Left cardiac atrium (tissue), 4 donors: Measurements from ENCODE around the gene HIGD1A. TPM values are rescaled to one million over a fixed set of nuclear protein-coding genes. Genes with fewer than 3 reads are reported as not detected.
A peak's percentile ranks its signal among the peaks of the same experiment; 100 is the strongest.

Source experiments
- ATAC-seq, 2 donors: fragments of 200-7000 bp; cut with Tn5 transposase; one replicate each; pipeline ENCODE4 v1.9.1; 2020; ENCODE audit warnings: mild to moderate bottlenecking in 2 of 2, moderate library complexity in 2 of 2
- DNase-seq: peaks from one replicate; pipeline ENCODE4 v3.0.0-alpha.2; 2020
- intact Hi-C, 2 donors: fragments of 100-400 bp; cut with DNase I; formaldehyde crosslinking; loops; one replicate each; pipeline versions ENCODE4 v1.14.1 to v1.15.1; 2022 to 2023
- total RNA-seq, 2 donors: library from RNA; stranded (reverse); fragmentation: NEBNext Ultra II Directional; extraction: Animal tissue kit (Norgen Biotek cat#: 25700); gene quantifications; one replicate each; pipeline ENCODE4 v1.2.1, GENCODE V29; 2021
- donor health status: DM: no; HTN: yes; CAD: no.
- donor health status: DM: no; HTN: yes; CAD: no; lungs with severe emphysema.
- donor health status: DM: yes; HTN: yes; CAD: no.
- donor health status: Dilated cardiomyopathy.

Gene HIGD1A
- total RNA-seq, 2 donors from 2014 or later, result 200 to 270 TPM

DNA sequence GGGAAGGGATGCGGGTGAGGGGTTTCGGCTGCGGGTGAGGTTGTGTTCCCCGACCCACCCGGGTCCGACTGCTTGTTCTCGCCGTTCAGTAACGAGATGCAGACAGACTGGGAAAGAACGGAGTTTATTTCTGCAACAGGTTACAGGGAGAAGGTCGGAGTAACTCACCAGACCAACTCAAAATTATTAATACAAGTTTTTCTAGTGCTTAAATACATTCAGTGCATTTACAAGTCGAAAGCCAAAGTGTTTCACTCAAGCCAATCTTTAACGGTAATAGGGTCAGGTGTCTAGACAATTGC lies 492 bp upstream of the HIGD1A start:
- intact Hi-C loops, result no loop called here
- no peak for ATAC-seq
- no peak for DNase-seq

DNA sequence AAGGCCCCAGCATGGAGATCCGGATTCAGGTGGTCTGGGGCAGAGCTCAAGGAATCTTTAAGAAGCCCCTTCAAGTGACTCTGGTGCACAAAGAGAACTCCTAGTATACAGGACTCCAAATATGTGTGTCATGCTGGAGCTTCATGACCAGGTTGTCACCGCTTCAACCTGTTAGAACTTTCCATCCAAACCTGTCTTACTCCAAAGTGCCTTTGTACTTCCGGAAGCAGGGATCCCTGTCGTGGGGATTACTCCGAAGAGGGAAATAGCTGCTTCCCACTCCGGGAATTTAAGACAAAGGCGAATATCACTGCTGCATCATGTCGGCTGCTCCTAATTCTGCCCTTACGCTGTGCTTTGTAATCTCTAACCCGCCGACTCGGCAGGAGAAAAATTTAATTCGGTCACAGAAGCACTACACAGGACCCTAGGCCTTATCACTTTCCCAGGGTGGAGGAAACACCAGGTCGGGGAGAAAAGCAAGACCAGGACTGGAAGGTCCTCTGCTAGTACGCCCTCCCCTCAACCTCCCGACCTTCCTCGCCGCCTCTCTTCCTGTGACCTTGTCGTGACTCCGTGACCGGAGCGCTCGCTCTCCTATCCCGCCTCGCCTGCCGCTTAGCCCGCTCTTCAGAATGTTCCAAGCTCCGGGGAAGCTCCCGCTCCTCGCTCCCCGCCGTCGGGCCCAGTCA lies 730 bp downstream of the HIGD1A start:
- ATAC-seq, result peak; percentile 31 to 64
- peak; percentile 57 for DNase-seq
- intact Hi-C loops, result no loop called here

DNA sequence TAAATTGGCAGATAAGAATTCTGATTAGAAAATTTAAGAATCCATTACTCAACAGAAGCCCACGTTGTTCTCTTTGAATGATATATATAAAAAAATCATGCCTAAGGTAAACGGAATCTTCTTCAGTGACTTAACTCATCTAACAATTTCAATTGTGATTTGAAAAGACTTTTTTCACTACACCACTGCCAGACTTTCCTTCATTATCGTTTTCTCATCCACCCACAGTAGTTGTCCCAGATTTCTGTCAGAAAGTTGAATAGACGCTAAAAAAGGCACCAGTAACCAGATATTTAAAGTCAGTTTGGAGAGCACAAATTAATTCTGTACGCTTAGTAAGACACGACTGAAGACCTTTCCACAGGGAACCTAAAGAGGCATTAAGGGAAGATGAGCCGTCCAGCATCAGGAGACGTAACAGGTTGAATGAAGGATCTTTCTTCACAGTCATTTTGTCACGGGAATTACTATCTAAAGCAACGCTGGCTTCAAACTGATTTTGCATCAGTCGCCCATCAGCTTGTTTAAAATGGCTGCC lies 1.3 kb downstream of the HIGD1A start:
- intact Hi-C loops, result no loop called here
- no peak for ATAC-seq

DNA sequence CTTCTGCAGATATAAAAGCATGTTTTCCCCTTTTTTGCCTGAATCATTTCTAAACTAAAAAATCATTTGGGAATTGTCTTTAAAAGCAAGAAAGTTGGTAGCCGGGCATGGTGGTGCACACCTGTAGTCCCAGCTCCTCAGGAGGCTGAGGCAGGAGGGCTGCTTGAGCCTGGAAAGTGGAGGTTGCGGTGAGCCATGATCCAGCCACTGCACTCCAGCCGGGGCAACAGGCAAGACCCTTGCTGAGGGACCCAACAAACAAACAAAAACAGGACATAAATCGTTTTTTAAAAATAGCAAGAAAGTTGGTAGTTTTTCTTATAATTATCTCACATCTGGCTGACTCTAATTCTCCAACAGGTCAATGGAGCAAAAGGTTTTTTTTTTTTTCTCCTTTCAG lies 2.5 kb downstream of the HIGD1A start:
- DNase-seq (no peak), ATAC-seq (no peak)
- intact Hi-C loops, result no loop called here

More for the DNA sequence above, 1.3 kb downstream of the HIGD1A start:
- no peak for DNase-seq

DNA sequence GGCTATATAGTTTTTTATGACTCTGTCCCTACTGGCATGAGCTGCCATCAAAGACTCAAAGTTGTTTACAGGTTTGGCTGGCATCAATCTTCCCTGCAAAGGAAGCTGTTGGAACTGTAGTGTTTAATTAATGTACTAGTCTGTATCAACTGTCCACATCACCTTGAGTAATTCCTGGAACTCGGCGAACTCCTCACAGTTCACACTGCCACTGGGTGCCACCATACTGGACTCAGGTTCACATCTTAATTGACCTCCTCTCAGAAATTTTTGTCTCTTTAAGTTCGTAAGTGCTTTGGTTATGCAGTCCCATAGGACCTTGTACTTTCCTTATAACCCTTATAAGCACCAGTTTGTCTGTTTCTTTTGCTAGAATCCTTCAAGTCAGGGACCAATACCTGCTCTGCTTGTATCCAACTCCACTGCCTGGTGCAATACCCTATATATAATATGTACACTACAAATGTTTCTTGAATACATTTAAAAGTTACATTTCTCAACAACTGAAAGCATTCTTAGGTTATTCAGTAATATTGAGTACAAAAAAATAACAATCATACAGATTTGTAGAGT lies 3.2 kb downstream of the HIGD1A start:
- ATAC-seq, result no peak
- DNase-seq, result no peak
- intact Hi-C loops, result no loop called here

DNA sequence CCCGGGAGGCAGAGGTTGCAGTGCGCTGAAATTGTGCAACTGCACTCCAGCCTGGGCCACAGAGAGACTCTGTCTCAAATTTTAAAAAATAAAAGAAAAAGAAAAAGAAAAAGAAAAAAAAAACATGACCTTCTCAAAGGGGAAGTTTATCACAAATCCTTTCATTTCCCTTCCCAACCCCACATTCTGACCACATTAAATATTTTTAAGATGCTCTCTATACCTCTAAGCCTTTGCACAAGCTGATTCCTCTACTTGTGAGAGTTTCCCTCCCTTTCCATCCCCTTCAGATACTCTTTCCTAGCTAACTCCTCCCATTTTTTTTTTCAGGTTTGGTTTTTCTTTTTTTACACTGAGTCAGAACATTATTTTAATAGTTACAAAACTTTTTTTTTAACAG lies 4.0 kb downstream of the HIGD1A start:
- ATAC-seq (no peak), DNase-seq (no peak)
- intact Hi-C loops, result no loop called here

DNA sequence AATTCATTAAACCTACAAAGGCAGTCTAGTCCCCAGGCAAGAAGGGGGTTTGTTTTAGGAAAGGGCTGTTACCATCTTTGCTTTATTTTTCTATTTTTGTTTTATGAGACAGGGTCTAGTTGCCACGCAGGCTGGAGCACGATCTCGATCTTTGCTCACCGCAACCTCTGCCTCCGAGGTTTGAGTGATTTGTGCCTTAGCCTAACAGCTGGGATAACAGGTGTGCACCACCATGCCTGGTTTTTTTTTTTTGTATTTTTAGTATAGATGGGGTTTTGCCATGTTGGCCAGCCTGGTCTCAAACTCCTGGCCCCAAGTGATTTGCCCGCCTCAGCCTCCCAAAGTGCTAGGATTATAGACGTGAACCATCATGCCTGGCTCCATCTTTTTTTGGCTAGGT lies 4.9 kb downstream of the HIGD1A start:
- no peak for DNase-seq
- no peak for ATAC-seq
- intact Hi-C loops, result no loop called here

DNA sequence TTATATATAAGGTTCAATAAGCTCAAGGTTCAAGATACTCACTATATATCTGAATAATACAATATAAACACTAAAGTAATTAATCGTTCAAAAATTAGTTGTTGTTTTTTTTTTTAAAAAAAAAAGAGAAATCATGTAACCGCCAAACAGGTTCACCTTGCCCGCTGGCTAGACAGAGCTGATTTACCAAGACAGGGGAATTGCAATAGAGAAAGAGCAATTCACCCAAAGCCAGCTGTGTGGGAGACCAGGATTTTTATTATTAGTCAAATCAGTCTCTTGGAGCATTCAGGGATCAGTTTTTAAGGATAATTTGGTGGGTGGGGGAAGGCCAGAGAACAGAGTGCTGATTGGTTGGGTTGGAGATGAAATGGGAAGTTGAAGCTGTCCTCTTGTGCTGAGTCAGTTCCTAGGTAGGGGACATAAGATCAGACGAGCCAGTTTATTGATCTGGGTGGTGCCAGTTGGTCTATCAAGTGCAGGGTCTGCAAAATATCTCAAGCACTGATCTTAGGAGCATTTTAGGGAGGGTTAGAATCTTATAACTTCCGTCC lies 7.9 kb downstream of the HIGD1A start:
- intact Hi-C loops, result no loop called here
- DNase-seq, result no peak
- ATAC-seq, result no peak

DNA sequence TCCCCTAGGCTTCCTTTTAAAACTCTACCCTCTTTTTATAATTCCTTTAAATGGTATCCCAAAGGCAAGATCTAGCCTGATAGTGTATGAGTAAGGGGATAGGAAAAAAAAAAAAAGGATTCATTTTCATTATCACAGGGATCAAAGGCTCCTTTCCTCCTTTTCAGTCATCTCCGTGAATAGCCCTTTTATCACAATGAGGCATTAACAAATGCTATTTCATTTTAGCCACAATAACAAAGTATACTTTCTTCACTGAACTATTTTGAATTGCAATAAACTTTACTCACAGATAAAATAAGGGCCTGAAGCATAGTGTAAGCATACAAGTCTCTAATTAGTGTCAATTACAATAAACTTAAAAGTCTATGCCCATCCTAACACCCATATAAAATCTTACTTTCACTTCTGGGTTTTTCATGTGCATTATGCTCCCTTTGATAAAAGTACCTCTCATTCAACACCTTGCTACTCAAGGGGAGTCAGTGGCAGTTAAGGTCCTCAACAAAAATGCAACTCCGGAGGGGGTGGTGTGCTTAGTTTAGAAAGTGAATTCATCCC lies 8.6 kb downstream of the HIGD1A start:
- intact Hi-C loops, result no loop called here
- ATAC-seq, result no peak
- no peak for DNase-seq

DNA sequence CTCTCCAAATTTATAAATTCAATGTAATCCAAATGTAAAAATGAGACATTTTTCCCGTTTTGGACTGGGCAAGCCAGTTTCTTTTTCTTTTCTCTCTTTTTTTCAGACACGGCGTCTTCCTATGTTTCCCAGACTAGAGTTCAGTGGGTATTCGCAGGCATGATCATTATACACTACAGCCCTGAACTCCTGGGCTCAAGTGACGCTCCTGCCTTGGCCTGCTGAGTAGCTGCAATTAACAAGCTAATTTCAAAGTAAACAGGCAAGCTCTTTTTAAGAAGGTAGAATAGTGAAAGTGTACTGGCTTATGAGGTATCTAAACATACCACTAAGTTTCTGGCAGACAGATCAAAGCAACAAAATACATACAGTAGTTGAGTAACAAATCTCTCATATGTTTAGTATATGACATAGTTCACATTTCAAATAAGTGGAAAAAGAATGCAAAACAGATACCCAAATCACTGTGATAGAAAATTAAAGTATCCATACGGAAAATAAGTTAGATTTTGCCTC lies 13.5 kb downstream of the HIGD1A start:
- DNase-seq, result no peak
- no peak for ATAC-seq
- intact Hi-C loops, result no loop called here

DNA sequence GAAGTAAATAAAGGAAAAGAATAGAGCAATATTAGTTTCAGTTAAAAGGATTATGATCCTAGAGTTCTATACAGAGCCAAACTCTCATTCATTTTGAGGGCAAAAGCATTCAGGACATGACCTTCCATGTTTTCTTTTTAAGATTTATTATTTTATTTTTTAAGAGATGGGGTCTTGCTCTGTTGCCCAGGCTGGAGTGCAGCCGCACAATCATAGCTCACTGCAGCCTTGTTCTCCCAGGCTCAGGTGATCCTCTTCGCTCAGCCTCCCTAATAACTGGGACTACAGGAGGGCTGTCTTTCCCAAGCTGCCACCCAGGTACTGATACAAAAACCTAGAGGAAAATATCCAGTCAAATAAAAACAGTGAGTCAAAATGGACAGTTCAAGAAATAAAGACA lies 17.7 kb downstream of the HIGD1A start:
- no peak for DNase-seq
- intact Hi-C loops, result no loop called here
- ATAC-seq, result no peak

DNA sequence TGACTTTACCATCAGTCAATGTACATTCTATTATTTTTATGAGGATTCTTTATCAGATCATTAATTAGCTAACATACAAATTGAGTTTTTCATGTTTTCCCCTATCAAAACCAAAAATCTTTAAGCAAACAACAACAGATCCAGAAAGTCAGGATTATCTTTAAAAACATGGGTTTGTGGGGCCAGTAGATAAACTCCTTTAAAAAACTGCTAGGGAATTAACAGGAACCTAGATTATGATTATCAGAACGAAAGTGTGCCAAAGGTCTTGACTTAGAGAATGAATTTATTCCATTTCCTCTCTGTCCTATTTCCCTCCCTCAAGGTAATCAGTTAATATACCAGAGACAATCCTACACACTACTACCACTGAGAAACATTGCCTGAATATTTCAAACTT lies 18.1 kb downstream of the HIGD1A start:
- intact Hi-C loops, result no loop called here
- DNase-seq (no peak), ATAC-seq (no peak)

DNA sequence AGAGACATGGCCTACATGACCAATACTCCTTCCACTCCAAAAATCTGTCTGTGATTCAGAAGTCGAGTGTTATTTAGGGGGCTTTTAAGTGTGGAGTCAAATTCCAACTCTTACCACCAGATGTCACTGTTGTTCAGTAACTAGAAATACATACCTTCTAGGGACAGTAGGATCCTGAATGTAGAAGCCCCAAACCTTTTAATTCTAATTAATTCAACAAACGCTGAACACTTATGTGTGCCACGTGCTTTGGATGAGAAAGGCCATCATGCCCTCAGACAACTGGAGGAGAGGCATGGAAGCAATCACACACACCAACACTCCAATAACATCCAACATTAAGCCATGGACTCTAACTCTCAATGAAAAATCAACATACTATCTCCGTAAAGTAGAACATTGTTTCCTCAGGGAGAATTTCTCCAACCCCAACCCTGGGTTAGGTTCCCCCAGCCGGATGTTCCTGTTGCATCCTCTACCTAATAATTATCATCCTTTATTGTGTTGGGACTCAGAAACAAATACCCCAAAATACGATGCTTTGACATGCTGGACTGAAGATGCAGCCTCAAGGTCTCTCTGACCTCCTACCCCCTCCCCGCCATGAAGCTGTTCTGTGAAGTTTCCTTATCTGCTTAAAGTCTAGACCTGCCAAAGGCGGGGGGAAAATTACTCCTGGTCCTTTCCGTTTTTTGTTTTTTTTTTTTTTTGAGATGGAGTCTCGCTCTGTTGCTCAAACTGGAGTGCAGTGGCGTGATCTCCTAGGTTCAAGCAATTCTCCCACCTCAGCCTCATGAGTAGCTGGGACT lies 23.2 kb downstream of the HIGD1A start:
- ATAC-seq, result peak; percentile 71 to 76
- intact Hi-C loops, result loop anchor here (2.0 kb wide), 2 partner anchors 58 to 100 kb away; no protein-coding TSS in a partner anchor
- no peak for DNase-seq

DNA sequence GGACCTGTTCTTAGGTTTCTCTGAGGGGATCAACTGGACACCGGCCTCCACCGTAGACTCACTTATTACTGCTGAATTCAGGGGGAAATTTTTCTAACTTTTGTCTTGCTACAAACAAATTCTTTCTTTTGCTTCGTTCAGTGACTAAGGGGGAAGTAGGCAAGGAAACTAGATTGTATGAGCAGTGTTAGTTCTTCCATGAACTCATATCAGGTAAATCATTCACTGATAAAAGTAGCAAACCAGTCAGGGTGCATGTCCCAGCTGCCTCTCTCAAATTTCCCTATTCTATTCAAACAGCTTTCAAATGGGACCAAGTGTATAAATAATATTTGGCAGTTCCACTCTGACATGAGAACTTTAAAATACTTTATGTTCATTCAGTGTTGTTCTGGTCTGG lies 23.9 kb downstream of the HIGD1A start:
- intact Hi-C loops, result loop anchor here (2.0 kb wide), 2 partner anchors 58 to 100 kb away; no protein-coding TSS in a partner anchor
- ATAC-seq (no peak), DNase-seq (no peak)

DNA sequence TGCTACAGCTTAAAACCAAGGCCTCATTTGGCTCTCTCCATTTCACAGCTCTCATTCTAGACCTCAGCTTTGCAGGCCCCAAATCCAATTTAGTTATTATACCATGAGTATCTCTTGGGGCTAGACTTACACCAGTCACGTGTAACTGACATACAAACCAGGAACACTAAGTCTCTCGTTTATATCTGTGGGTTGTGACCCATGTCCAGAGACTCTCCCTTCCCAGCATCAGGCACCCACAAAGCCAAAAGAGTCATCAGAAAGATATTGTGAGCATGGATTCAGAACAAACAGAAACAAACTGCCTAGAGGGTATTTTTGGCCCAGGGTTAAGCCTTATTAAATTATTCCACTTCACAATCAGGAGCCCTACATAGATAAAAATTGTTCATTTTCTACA lies 25.6 kb downstream of the HIGD1A start:
- no peak for DNase-seq
- peak in 1 of 2 donors; percentile 44 for ATAC-seq
- intact Hi-C loops, result no loop called here

DNA sequence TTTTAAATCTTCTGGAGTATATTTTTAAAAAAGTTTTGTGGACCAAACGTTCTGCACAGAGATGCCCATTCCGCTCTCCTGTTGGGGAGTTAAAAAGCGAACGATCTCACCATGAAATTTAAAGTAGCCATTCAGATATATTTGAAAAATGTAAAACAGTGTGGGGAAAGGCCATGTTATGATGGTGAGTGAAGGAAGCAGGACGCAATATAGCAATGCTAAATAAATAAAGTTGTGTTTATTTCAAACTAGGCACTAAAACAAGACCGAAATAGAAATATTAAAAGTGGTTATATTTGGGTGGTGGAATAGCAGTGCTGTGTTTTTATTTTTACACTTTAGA lies 30.9 kb downstream of the HIGD1A start:
- intact Hi-C loops, result no loop called here
- ATAC-seq (peak in 1 of 2 donors; percentile 10), DNase-seq (no peak)

DNA sequence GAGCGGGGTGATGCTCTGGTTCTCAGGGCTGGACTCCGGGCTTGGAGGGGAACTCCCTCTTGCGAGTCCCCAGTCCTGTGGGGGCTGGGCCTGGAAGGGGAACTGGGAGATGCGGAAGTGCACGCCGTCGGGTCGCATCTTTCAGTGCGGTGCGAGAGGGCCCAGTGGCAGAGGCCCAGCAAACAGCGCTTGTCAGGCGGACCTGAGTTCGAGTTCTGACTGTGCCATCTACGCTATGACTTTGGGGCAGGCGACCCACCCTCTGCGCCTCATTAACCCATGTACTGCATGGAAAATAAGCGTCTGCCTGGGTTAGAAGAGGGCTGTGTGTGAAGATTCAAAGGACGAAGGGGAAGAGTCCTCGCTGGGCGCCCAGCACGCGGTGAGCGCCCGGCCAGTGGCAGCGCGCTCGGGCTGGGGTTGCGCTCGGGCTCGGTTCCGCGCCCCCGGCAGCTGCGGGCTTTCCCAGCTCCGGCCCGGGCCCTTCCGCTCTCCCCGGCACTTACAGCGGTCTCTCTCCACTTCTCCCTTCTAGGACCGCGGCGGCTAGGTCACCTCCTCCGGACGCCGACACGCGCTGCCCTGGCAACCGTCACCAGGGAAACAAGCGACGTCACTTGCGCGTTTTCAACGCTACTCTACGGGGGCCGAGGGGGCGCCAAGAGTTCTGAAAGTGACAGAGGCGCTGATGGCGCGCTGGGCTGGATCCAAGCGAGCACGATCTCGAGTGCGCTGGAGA lies 31.5 kb downstream of the HIGD1A start, which contains the start of gene CCDC13:
Gene CCDC13 (minus strand): TSS at position 584 of the 739 bp plus-strand sequence. CDS start 14,908 bp downstream, outside the sequence.
- ATAC-seq, result peak; percentile 98
- peak; percentile 98 for DNase-seq
- intact Hi-C loops, result no loop called here

DNA sequence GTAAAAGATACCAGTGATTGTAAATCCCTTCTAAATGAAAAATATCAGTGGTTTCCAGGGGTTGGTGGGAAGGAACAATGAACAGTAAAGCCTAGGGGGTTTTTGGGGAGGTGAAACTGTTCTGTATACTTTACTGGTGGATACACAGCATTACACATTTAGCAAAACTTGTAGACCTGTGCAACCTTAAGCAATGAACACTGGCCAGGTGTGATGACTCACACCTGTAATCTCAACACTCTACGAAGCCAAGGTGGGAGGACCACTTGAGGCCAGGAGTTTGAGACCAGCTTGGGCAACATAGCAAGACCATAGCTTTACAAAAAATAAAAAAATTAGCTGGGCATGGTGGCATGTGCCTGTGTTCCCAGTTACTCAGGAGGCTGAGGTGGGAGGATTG lies 33.0 kb downstream of the HIGD1A start:
- intact Hi-C loops, result no loop called here
- ATAC-seq (no peak), DNase-seq (no peak)
